ENCODE results near the gene STRIP1. TPM values are rescaled to one million over a fixed set of nuclear protein-coding genes. Genes with fewer than 3 reads are reported as not detected.

Gene STRIP1
- polyA plus RNA-seq, 1 of the 3 experiments (the other 2 are of a cell fraction), result 34.6 TPM

- CTCF ChIA-PET, result interaction anchor here (4.5 to 51.7 kb wide), 2 partner anchors 10 to 46 kb away, joined by 49 to 1768 read pairs; partner anchors contain the start of gene STRIP1
- Histone ChIP-seq H3K27me3 (ENCODE audit: insufficient read depth) (no peaks in the 10 kb centered on the region), H3K4me3 (ENCODE audit: low read depth in 2 of 2, low read length in 1 of 2) (no peak overlapping the region), H2AFZ (ENCODE audit: low read depth) (no peak overlapping the region), H3K4me1 (ENCODE audit: control insufficient read depth in 1 of 2, insufficient read depth in 2 of 2, low read depth in 1 of 2, low read length in 1 of 2) (peaks cover 4 to 75% of the 10 kb centered on the region in 2 experiments; a peak in 3 of 4 replicates), H4K20me1 (ENCODE audit: insufficient read depth) (no peaks in the 10 kb centered on the region), H3F3A (replicated peaks; ENCODE audit: insufficient read depth) (no peaks in the 10 kb centered on the region), H3K9ac (no peak overlapping the region), H3K4me2 (peak overlapping the region; percentile 24; the same call in 1 of the 2 replicates), H3K9me3 (no peaks in the 10 kb centered on the region), H3K36me3 (replicated peaks in 1 of 2; ENCODE audit: control insufficient read depth in 1 of 2, insufficient read depth in 2 of 2, low read length in 1 of 2) (no peaks in the 10 kb centered on the region), H3K27ac (ENCODE audit: low read depth in 2 of 2, low read length in 1 of 2) (peak overlapping the region in 1 of 2 experiments; percentile 94; a peak in 2 of 4 replicates), H3K79me2 (ENCODE audit: insufficient read depth) (no peaks in the 10 kb centered on the region), H3K9me2 (no peaks in the 10 kb centered on the region)
- peak; percentile 65 for DNase-seq
- WGBS (ENCODE audit: low lambda C conversion rate), result 47% methylated on average over 4 of the region's 7 CpGs
- POLR2A ChIA-PET, result no interaction called here
- TF ChIP-seq MXI1 (IDR thresholded peaks at IDR 0.05; ENCODE audit: low read depth, low read length) (no peak), RCOR1 (IDR thresholded peaks at IDR 0.05; ENCODE audit: low read length) (peak; percentile 29; the same call in 1 of the 2 replicates), RFX5 (IDR thresholded peaks at IDR 0.05; ENCODE audit: low read length) (no peak), MAX (IDR thresholded peaks at IDR 0.05; ENCODE audit: low read depth) (no peak), SIN3A (IDR thresholded peaks at IDR 0.05; ENCODE audit: borderline replicate concordance, low read depth, low read length) (peak; percentile 29; the same call in 1 of the 2 replicates), SMC3 (IDR thresholded peaks at IDR 0.05; ENCODE audit: low read depth, low read length) (0 out of 2 replicates have a peak, but pooled peaks have one; percentile 10), EZH2phosphoT487 (IDR thresholded peaks at IDR 0.05; ENCODE audit: borderline replicate concordance, low read depth) (no peak), GATA2 (CRISPR knock-in tag; IDR thresholded peaks at IDR 0.05) (peak; percentile 52; the same call in 1 of the 2 replicates), MEF2A (IDR thresholded peaks at IDR 0.05; ENCODE audit: borderline replicate concordance, low read depth) (no peak), EP300 (IDR thresholded peaks at IDR 0.05; ENCODE audit: borderline replicate concordance in 1 of 2, low read depth in 1 of 2, low read length in 1 of 2) (peak; percentile 81 to 90), TCF12 (IDR thresholded peaks at IDR 0.05) (peak; percentile 94), FOSL2 (IDR thresholded peaks at IDR 0.05; ENCODE audit: borderline replicate concordance, low read depth) (no peak), RXRA (IDR thresholded peaks at IDR 0.05; ENCODE audit: borderline replicate concordance, low read depth) (peak; percentile 28; the same call in 1 of the 2 replicates), POLR2AphosphoS5 (IDR thresholded peaks at IDR 0.05; ENCODE audit: low read depth, low read length) (peak; percentile 73), PBX3 (IDR thresholded peaks at IDR 0.05) (peak; percentile 93), FOXJ3 (CRISPR knock-in tag; IDR thresholded peaks at IDR 0.05) (peak; percentile 48; the same call in 1 of the 2 replicates)
Measured at GRCh38 chr1:110094931-110095654, 60.7 kb downstream of the STRIP1 start.
